IPS-18a (cell line): ENCODE results near the gene DPYD.

Source experiments
- H3K27ac ChIP-seq: one replicate; pipeline ENCODE4 v1.5.1; 2013; ENCODE audit warnings: low read length
- H3K27me3 ChIP-seq: one replicate; pipeline ENCODE4 v1.6.1; 2013; ENCODE audit warnings: mild to moderate bottlenecking, low read length; ENCODE audit not compliant: control insufficient read depth, insufficient read depth
- H3K36me3 ChIP-seq: one replicate; pipeline ENCODE4 v1.6.1; 2013; ENCODE audit warnings: low read depth, low read length; ENCODE audit not compliant: control insufficient read depth
- H3K4me1 ChIP-seq: one replicate; pipeline ENCODE4 v1.6.1; 2013; ENCODE audit warnings: low read depth, low read length; ENCODE audit not compliant: control insufficient read depth
- H3K4me3 ChIP-seq: one replicate; pipeline ENCODE4 v1.5.1; 2013; ENCODE audit warnings: low read length
- H3K9ac ChIP-seq: one replicate; pipeline ENCODE4 v1.6.1; 2013; ENCODE audit warnings: mild to moderate bottlenecking, low read length, moderate library complexity
- H3K9me3 ChIP-seq: one replicate; pipeline ENCODE4 v1.6.1; 2013; ENCODE audit warnings: low read depth, low read length; ENCODE audit not compliant: control insufficient read depth

The DPYD gene

GRCh38 chr1:97209381-97209957 lies 711.4 kb downstream of the DPYD start:
- H3K4me1 ChIP-seq, result no peaks in the 10 kb centered on the region
- no peak overlapping the region for H3K27ac ChIP-seq
- no peaks in the 10 kb centered on the region for H3K36me3 ChIP-seq
- no peaks in the 10 kb centered on the region for H3K27me3 ChIP-seq
- no peak overlapping the region for H3K9ac ChIP-seq
- no peak overlapping the region for H3K4me3 ChIP-seq
- H3K9me3 ChIP-seq, result no peaks in the 10 kb centered on the region

GRCh38 chr1:97207868-97208267 lies 713.0 kb downstream of the DPYD start:
- Histone ChIP-seq H3K9ac (no peak overlapping the region), H3K27me3 (no peaks in the 10 kb centered on the region), H3K4me3 (no peak overlapping the region), H3K36me3 (no peaks in the 10 kb centered on the region), H3K4me1 (no peaks in the 10 kb centered on the region), H3K9me3 (no peaks in the 10 kb centered on the region), H3K27ac (no peak overlapping the region)

GRCh38 chr1:97204468-97204867 lies 716.4 kb downstream of the DPYD start:
- Histone ChIP-seq H3K36me3 (no peaks in the 10 kb centered on the region), H3K4me1 (no peaks in the 10 kb centered on the region), H3K9ac (no peak overlapping the region), H3K9me3 (no peaks in the 10 kb centered on the region), H3K4me3 (no peak overlapping the region), H3K27me3 (no peaks in the 10 kb centered on the region), H3K27ac (no peak overlapping the region)

- H3K36me3 ChIP-seq, result no peaks in the 10 kb centered on the region
- no peaks in the 10 kb centered on the region for H3K9me3 ChIP-seq
- no peaks in the 10 kb centered on the region for H3K27me3 ChIP-seq
- no peak overlapping the region for H3K4me3 ChIP-seq
- no peaks in the 10 kb centered on the region for H3K4me1 ChIP-seq
- H3K9ac ChIP-seq, result no peak overlapping the region
- H3K27ac ChIP-seq, result no peak overlapping the region
Observed at GRCh38 chr1:97202481-97203380, 718.1 kb downstream of the DPYD start.

- H3K9ac ChIP-seq, result no peak overlapping the region
- no peak overlapping the region for H3K4me3 ChIP-seq
- no peaks in the 10 kb centered on the region for H3K27me3 ChIP-seq
- no peaks in the 10 kb centered on the region for H3K9me3 ChIP-seq
- H3K27ac ChIP-seq, result no peak overlapping the region
- no peaks in the 10 kb centered on the region for H3K4me1 ChIP-seq
- no peaks in the 10 kb centered on the region for H3K36me3 ChIP-seq
Observed at GRCh38 chr1:97201641-97202040, 719.2 kb downstream of the DPYD start.

GRCh38 chr1:97200595-97200994 lies 720.2 kb downstream of the DPYD start:
- Histone ChIP-seq H3K4me3 (no peak overlapping the region), H3K36me3 (no peaks in the 10 kb centered on the region), H3K27ac (no peak overlapping the region)

GRCh38 chr1:97196825-97197516 lies 723.9 kb downstream of the DPYD start:
- Histone ChIP-seq H3K9me3 (no peaks in the 10 kb centered on the region), H3K27ac (no peak overlapping the region), H3K4me3 (no peak overlapping the region), H3K9ac (no peak overlapping the region), H3K36me3 (no peaks in the 10 kb centered on the region), H3K4me1 (no peaks in the 10 kb centered on the region), H3K27me3 (no peaks in the 10 kb centered on the region)

More at GRCh38 chr1:97200595-97200994, 720.2 kb downstream of the DPYD start:
- Histone ChIP-seq H3K9ac (no peak overlapping the region), H3K27me3 (no peaks in the 10 kb centered on the region), H3K4me1 (no peaks in the 10 kb centered on the region), H3K9me3 (no peaks in the 10 kb centered on the region)

- Histone ChIP-seq H3K27ac (no peak overlapping the region), H3K27me3 (no peaks in the 10 kb centered on the region)
Observed at GRCh38 chr1:97192872-97193572, 727.8 kb downstream of the DPYD start.

GRCh38 chr1:97190326-97190725 lies 730.5 kb downstream of the DPYD start:
- Histone ChIP-seq H3K4me1 (no peaks in the 10 kb centered on the region), H3K4me3 (no peak overlapping the region), H3K36me3 (no peaks in the 10 kb centered on the region), H3K27me3 (no peaks in the 10 kb centered on the region), H3K27ac (no peak overlapping the region), H3K9ac (no peak overlapping the region), H3K9me3 (no peaks in the 10 kb centered on the region)

More at GRCh38 chr1:97192872-97193572, 727.8 kb downstream of the DPYD start:
- Histone ChIP-seq H3K9me3 (no peaks in the 10 kb centered on the region), H3K9ac (no peak overlapping the region), H3K4me1 (no peaks in the 10 kb centered on the region), H3K36me3 (no peaks in the 10 kb centered on the region), H3K4me3 (no peak overlapping the region)

GRCh38 chr1:97186381-97186780 lies 734.5 kb downstream of the DPYD start:
- Histone ChIP-seq H3K9ac (no peak overlapping the region), H3K36me3 (no peaks in the 10 kb centered on the region), H3K27ac (no peak overlapping the region), H3K4me1 (no peaks in the 10 kb centered on the region), H3K4me3 (no peak overlapping the region), H3K9me3 (no peaks in the 10 kb centered on the region), H3K27me3 (no peaks in the 10 kb centered on the region)

GRCh38 chr1:97174039-97174704 lies 746.7 kb downstream of the DPYD start:
- Histone ChIP-seq H3K27ac (no peak overlapping the region), H3K4me1 (no peaks in the 10 kb centered on the region), H3K4me3 (no peak overlapping the region), H3K27me3 (no peaks in the 10 kb centered on the region), H3K9me3 (no peaks in the 10 kb centered on the region), H3K36me3 (no peaks in the 10 kb centered on the region), H3K9ac (no peak overlapping the region)
